ENCODE measurements around the gene FAM111B.
A peak's percentile ranks its signal among the peaks of the same experiment; 100 is the strongest.
"Not testable (repeated sequence)": the region's sequence is repeated elsewhere in the genome, so short reads cannot be mapped to it uniquely, and the experiment has no call there.

FAM111B gene

GRCh38 chr11:59106363-59107336 lies at the start of gene FAM111B:
Gene FAM111B, plus strand, starts transcription at chr11:59107237. Its CDS starts 2,389 bp downstream, at chr11:59109626.
- peak; percentile 68 for DNase-seq (ENCODE audit: low spot score)

GRCh38 chr11:59058120-59059033 lies 48.7 kb upstream of the FAM111B start:
- peak; percentile 75 for DNase-seq (ENCODE audit: low spot score)

GRCh38 chr11:59060096-59060495 lies 46.9 kb upstream of the FAM111B start:
- DNase-seq (ENCODE audit: low spot score) = not testable (repeated sequence)

GRCh38 chr11:59062602-59063529 lies 44.2 kb upstream of the FAM111B start:
- DNase-seq (ENCODE audit: low spot score) = no peak

- DNase-seq (ENCODE audit: low spot score) = not testable (repeated sequence)
These were observed 42.9 kb upstream of the FAM111B start for GRCh38 chr11:59063996-59064727.

GRCh38 chr11:59069087-59069486 lies 38.0 kb upstream of the FAM111B start:
- DNase-seq (ENCODE audit: low spot score) = no peak

GRCh38 chr11:59076876-59077571 lies 30.0 kb upstream of the FAM111B start:
- no peak for DNase-seq (ENCODE audit: low spot score)

GRCh38 chr11:59078435-59078834 lies 28.6 kb upstream of the FAM111B start:
- DNase-seq (ENCODE audit: low spot score) = no peak

GRCh38 chr11:59079086-59079485 lies 28.0 kb upstream of the FAM111B start:
- DNase-seq (ENCODE audit: low spot score) = no peak

GRCh38 chr11:59080421-59080820 lies 26.6 kb upstream of the FAM111B start:
- DNase-seq (ENCODE audit: low spot score) = not testable (repeated sequence)

GRCh38 chr11:59081430-59082020 lies 25.5 kb upstream of the FAM111B start:
- DNase-seq (ENCODE audit: low spot score) = not testable (repeated sequence)

GRCh38 chr11:59086007-59086406 lies 21.0 kb upstream of the FAM111B start, which contains the start of gene GLYATL1B:
Gene GLYATL1B, plus strand, starts transcription at chr11:59086307. Its CDS starts 0 bp downstream, at chr11:59086307.
- DNase-seq (ENCODE audit: low spot score) = not testable (repeated sequence)

- no peak for DNase-seq (ENCODE audit: low spot score)
These were observed 18.9 kb upstream of the FAM111B start for GRCh38 chr11:59088162-59088561.

- DNase-seq (ENCODE audit: low spot score) = not testable (repeated sequence)
These were observed 13.5 kb upstream of the FAM111B start for GRCh38 chr11:59093576-59093975.

GRCh38 chr11:59095225-59095624 lies 11.8 kb upstream of the FAM111B start:
- not testable (repeated sequence) for DNase-seq (ENCODE audit: low spot score)

- not testable (repeated sequence) for DNase-seq (ENCODE audit: low spot score)
These were observed 11.0 kb upstream of the FAM111B start for GRCh38 chr11:59095972-59096575.

- DNase-seq (ENCODE audit: low spot score) = peak; percentile 10
These were observed 9.8 kb upstream of the FAM111B start for GRCh38 chr11:59097113-59097708.

- not testable (repeated sequence) for DNase-seq (ENCODE audit: low spot score)
These were observed 9.1 kb upstream of the FAM111B start for GRCh38 chr11:59097938-59098337.
